GM12872 (cell line): ENCODE data around the gene ELFN1.

Source experiments
- TF ChIP-seq, protein P1 (sequence below): IDR thresholded peaks from 3 replicates; pipeline ENCODE4 v1.5.1; 2011; ENCODE audit warnings: low read depth, mild to moderate bottlenecking, low read length, moderate library complexity; ENCODE audit not compliant: insufficient read depth

Gene ELFN1

DNA sequence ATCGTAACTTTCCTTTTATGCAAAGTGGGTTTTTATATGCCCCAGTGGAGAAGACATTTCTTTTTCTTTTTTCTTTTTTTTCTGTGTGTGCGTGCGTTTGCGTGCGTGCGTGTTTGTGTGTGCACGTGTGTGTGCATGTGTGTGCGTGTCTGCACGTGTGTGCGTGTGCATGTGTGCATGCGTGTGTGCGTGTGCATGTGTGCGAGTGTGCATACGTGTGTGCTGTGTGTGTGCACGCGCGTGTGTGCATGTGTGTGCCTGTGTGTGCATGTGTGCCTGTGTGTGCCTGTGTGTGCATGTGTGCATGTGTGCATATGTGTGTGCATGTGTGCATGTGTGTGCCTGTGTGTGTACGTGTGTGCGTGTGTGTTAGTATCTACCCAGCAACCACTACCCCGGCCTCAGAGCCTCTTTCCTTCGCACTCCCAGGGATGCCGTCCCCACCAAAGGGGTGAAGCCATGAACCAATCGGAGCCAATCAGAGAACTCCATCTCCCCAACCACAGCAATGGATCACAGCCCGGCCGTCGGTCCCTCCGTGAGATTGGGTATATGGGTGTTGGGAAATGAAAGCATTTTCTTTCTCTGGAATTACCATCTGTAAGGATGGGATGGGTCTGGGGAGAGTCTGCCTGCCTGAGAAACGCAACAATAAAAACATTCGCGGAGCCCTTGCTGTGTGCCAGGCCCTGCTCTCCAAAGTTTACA lies 92.3 kb downstream of the ELFN1 start:
- TF ChIP-seq, protein P1, sequence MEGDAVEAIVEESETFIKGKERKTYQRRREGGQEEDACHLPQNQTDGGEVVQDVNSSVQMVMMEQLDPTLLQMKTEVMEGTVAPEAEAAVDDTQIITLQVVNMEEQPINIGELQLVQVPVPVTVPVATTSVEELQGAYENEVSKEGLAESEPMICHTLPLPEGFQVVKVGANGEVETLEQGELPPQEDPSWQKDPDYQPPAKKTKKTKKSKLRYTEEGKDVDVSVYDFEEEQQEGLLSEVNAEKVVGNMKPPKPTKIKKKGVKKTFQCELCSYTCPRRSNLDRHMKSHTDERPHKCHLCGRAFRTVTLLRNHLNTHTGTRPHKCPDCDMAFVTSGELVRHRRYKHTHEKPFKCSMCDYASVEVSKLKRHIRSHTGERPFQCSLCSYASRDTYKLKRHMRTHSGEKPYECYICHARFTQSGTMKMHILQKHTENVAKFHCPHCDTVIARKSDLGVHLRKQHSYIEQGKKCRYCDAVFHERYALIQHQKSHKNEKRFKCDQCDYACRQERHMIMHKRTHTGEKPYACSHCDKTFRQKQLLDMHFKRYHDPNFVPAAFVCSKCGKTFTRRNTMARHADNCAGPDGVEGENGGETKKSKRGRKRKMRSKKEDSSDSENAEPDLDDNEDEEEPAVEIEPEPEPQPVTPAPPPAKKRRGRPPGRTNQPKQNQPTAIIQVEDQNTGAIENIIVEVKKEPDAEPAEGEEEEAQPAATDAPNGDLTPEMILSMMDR, result no peak

DNA sequence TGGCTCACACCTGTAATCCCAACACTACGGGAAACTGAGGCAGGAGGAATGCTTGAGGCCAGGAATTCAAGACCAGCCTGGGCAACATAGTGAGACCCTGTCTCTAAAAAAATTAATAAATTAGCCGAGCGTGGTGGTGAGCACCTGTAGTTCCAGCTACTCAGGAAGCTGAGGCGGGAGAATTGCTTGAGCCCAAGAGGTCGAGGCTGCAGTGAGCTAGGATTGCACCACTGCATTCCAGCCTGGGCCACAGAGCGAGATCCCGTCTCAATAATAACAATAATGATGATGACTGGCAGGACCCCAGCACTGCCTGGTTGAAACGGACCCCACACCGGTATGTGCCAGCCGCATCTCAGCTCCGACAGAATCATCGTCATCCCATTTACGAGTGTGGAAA lies 93.0 kb downstream of the ELFN1 start:
- TF ChIP-seq, protein P1, result no peak

DNA sequence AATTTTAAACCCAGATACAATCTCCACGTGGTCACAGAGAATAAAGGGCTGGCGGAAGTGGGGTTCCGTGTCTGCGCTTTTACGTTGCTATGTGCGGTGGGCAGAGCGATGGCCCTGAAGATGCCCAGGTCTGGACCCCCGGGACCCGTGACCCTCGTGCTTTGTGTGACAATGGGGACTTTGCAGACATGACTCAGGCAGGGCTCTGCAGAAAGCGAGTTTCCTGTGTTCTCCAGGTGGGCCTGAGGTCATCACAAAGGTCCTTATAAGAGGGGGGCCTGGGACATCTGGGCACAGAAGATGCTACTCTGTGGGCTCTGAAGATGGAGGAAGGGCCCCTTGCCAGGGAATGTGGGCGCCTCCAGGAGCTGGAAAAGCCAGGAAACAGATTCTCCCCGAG lies 95.3 kb downstream of the ELFN1 start:
- TF ChIP-seq, protein P1, result no peak

DNA sequence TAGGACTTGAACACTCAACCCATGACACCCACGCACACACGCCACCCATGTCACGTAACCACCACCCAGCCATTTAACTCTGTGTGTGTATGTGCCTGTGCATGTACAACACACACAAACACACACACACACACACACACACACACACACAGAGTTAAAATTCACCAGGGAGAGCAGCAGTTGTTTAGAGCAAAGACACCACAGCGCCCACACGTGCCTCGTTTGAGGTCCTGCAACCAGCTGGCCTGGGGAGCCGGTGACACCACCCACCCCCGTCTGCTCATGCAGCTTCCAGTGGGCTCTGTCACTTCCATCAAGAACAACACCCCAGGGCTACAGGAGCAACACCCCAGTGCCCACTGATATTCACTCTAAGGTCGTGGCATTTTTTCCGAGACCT lies 97.4 kb downstream of the ELFN1 start:
- TF ChIP-seq, protein P1, result no peak

DNA sequence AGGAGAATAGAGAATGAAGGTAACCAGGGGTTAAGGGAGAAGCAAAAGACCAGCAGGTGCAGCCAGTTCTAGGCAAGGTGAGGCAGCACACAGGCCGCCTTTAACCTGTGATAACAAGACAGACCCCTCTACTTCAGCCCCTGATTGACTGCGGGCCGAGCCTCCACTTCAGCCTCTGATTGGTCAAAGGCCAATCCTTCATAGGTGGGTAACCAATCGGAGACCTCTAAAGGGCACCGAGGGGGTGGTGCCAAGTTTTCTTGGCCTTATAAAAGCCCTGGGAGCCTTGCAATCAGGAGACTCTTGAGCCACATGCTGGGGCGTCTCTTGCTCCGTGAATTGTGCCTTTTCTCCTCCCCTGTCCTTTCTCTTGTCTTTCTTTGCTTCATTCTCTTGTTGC lies 98.8 kb downstream of the ELFN1 start:
- TF ChIP-seq, protein P1, result no peak

DNA sequence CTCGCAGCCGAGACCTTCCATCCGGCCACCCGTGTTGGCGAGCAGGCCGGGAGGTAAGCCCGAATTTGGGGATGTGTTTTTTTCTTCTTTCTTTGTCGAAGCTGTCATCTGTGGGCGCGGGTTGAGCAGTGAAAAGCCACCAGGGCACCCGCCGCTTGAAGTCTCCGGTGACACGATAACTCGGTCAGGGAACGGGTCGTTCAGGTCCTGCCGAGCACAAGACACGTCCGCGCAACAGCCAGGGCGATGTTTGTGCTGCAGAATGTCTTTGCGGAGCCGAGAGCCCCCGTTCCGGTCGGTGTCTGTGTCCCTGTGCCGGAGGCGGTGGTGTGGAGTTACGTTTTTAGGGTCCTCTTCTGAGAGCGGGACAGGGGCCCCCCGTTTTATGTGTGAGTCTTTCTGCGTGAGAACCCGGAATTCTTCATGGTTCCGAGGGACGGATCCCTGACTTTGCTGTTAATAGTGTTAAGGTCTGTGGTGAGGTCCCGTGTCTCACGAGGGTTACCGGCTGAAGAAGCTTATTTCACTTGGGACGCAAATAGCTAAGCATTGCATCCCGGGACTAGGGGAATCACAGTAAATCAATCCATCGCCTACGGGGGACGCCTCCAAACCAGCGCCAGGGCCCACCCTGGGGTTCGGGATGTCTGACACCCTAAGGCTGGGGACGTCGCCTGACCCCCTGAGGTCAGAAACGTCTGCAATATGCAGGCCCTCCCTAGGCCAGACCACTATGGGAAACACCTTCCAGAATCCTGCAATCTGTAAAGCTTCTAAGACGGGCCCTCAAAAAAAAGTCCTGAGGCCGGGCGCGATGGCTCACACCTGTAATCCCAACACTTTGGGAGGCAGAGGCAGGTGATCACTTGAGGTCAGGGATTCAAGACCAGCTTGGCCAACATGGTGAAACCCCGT lies 99.5 kb downstream of the ELFN1 start:
- TF ChIP-seq, protein P1, result no peak

DNA sequence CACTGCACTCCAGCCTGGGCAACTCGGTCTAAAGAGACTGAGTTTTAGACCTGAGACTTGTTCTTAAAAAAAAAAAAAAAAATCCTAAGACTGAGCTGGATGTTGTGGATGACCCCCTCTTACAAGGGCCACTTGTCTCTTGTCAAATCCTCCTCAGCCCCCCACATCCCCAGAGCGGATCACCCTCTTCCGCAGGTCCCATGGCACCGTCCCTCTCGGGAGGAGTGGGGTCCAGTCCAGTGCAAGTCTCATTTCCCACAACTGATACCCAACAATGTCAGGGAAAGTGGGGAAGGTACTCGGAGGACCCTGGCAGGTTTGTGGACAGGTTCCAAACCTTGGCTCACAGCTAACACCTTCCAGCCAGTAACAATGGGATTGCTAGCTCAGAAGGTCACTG lies 100.3 kb downstream of the ELFN1 start:
- TF ChIP-seq, protein P1, result no peak
